PC-3 (cell line): Measurements from ENCODE around the gene LRCH4.

Experiments used
- CTCF ChIP-seq: fragments of 300-600 bp; sonication (generic); conservative IDR thresholded peaks from 2 replicates; pipeline ENCODE4 v1.5.1; 2017; ENCODE audit warnings: antibody characterized with exemption, low read depth, mild to moderate bottlenecking, low read length
- EZH2 ChIP-seq: fragments of 300-600 bp; sonication (generic); IDR thresholded peaks from one replicate; pipeline ENCODE4 v1.6.1; 2017; ENCODE audit warnings: antibody characterized with exemption, mild to moderate bottlenecking, low read length; ENCODE audit not compliant: unreplicated experiment

GRCh38 chr7:100567031-100567730 is 18.7 kb downstream of the LRCH4 start:
- TF ChIP-seq EZH2 (no peak), CTCF (no peak)
